HepG2 (cell line): ENCODE measurements around the gene TMEM187. TPM values are rescaled to one million over a fixed set of nuclear protein-coding genes. Genes with fewer than 3 reads are reported as not detected.
A peak's percentile ranks its signal among the peaks of the same experiment; 100 is the strongest.

Experiments used
- FOXA3 ChIP-seq: IDR thresholded peaks from 2 replicates; pipeline ENCODE4 v1.6.1; 2016; ENCODE audit warnings: missing genetic modification reagents, missing compliant biosample characterization
- FOXK1 ChIP-seq: sonication (generic); formaldehyde crosslinking; IDR thresholded peaks from 2 replicates; pipeline ENCODE4 v1.4.0; 2020; ENCODE audit warnings: low read depth, missing genetic modification reagents, borderline replicate concordance
- GATAD1 ChIP-seq: IDR thresholded peaks from 2 replicates; pipeline ENCODE4 v1.6.1; 2016; ENCODE audit warnings: missing genetic modification reagents, missing compliant biosample characterization
- GATAD2A ChIP-seq: IDR thresholded peaks from 2 replicates; pipeline ENCODE4 v1.6.1; 2016
- HDAC2 ChIP-seq: sonication (generic); formaldehyde crosslinking; IDR thresholded peaks from 2 replicates; pipeline ENCODE4 v1.4.0; 2020; ENCODE audit warnings: missing genetic modification reagents
- HNF4A ChIP-seq: sonication (generic); formaldehyde crosslinking; IDR thresholded peaks from 2 replicates; pipeline ENCODE4 v1.4.0; 2020; ENCODE audit warnings: missing genetic modification reagents
- MED1 ChIP-seq: sonication (generic); formaldehyde crosslinking; IDR thresholded peaks from 2 replicates; pipeline ENCODE4 v1.4.0; 2020; ENCODE audit warnings: missing genetic modification reagents
- NCOA2 ChIP-seq: sonication (generic); formaldehyde crosslinking; IDR thresholded peaks from 2 replicates; pipeline ENCODE4 v1.8.0; 2022; ENCODE audit warnings: inconsistent platforms
- POLR2AphosphoS5 ChIP-seq: IDR thresholded peaks from 2 replicates; pipeline ENCODE4 v1.6.1; 2012; ENCODE audit warnings: low read depth, low read length
- PRDM10 ChIP-seq: sonication (generic); formaldehyde crosslinking; IDR thresholded peaks from 2 replicates; pipeline ENCODE4 v1.4.0; 2020; ENCODE audit warnings: low read depth, missing genetic modification reagents
- RBM22 ChIP-seq: fragments of 200-400 bp; formaldehyde crosslinking; optimal IDR thresholded peaks from 2 replicates; pipeline ENCODE3; 2017; ENCODE audit warnings: mild to moderate bottlenecking, low read length, moderate library complexity
- SAP130 ChIP-seq: IDR thresholded peaks from 2 replicates; pipeline ENCODE4 v1.6.1; 2016; ENCODE audit warnings: low read depth
- SKIL ChIP-seq: sonication (generic); formaldehyde crosslinking; IDR thresholded peaks from 2 replicates; pipeline ENCODE4 v1.8.0; 2022; ENCODE audit warnings: missing genetic modification reagents, mild to moderate bottlenecking, moderate library complexity, borderline replicate concordance
- THAP11 ChIP-seq: IDR thresholded peaks from 2 replicates; pipeline ENCODE4 v1.6.1; 2016; ENCODE audit warnings: missing biosample characterization, missing genetic modification reagents
- ZBTB33 ChIP-seq: sonication (generic); formaldehyde crosslinking; IDR thresholded peaks from 2 replicates; pipeline ENCODE4 v1.4.0; 2020; ENCODE audit warnings: missing genetic modification reagents
- ZBTB38 ChIP-seq: sonication (generic); formaldehyde crosslinking; IDR thresholded peaks from 2 replicates; pipeline ENCODE4 v1.5.1; 2020; ENCODE audit warnings: mild to moderate bottlenecking, missing genetic modification reagents
- ZNF121 ChIP-seq: sonication (generic); formaldehyde crosslinking; IDR thresholded peaks from 2 replicates; pipeline ENCODE4 v1.5.0; 2020; ENCODE audit warnings: mild to moderate bottlenecking, missing genetic modification reagents
- ZNF629 ChIP-seq: sonication (generic); formaldehyde crosslinking; conservative IDR thresholded peaks from 2 replicates; pipeline ENCODE4 v1.5.0; 2020; ENCODE audit warnings: missing genetic modification reagents
- polyA plus RNA-seq, 8 experiments: library from polyadenylated mRNA; depleted of rRNA in 3 of 8; stranded (reverse) in 7 of 8; unstranded in 1 of 8; fragments of >200 nt; fragmentation: Illumina TruSeq in 4 of 8; extraction: Trizol in 4 of 8; gene quantifications; 2 replicates each; pipeline versions ENCODE4 v1.2.1 to v1.2.3, GENCODE V29; 2011 to 2016; ENCODE audit warnings: low read depth in 4 of 8, missing spikeins in 1 of 8, mixed read lengths in 1 of 8; ENCODE audit not compliant: insufficient read depth in 1 of 8
- total RNA-seq, 5 experiments: library from RNA; depleted of rRNA; stranded (reverse); fragments of >200 nt; fragmentation: Illumina TruSeq; extraction: Trizol; gene quantifications; 2 replicates each; pipeline ENCODE4 v1.2.3, GENCODE V29; 2016; ENCODE audit warnings: low read depth in 1 of 5

TMEM187 gene
- total and polyA plus RNA-seq, 2 of the 13 experiments (the other 11 are each of a cell fraction or from before 2014, with no cell fraction given), result 2.2 to 6.2 TPM

- peak; percentile 23; the same call in 1 of the 2 replicates for TF ChIP-seq FOXK1 (CRISPR knock-in tag)
- TF ChIP-seq ZBTB33, result peak; percentile 41; the same call in 1 of the 2 replicates
- 0 out of 2 replicates have a peak, but pooled peaks have one; percentile 27 for TF ChIP-seq HDAC2 (CRISPR knock-in tag)
- 0 out of 2 replicates have a peak, but pooled peaks have one; percentile 22 for TF ChIP-seq MED1
- TF ChIP-seq HNF4A (CRISPR knock-in tag), result peak; percentile 37
- TF ChIP-seq SKIL (CRISPR knock-in tag), result no peak
- TF ChIP-seq POLR2AphosphoS5, result 0 out of 2 replicates have a peak, but pooled peaks have one; percentile 13
- peak; percentile 34; the same call in 1 of the 2 replicates for TF ChIP-seq NCOA2 (CRISPR knock-in tag)
- no peak for TF ChIP-seq GATAD1 (CRISPR knock-in tag)
- peak; percentile 64; the same call in 1 of the 2 replicates for TF ChIP-seq ZNF121 (CRISPR knock-in tag)
- TF ChIP-seq RBM22, result peak; percentile 26
- peak; percentile 89 for TF ChIP-seq PRDM10 (CRISPR knock-in tag)
- peak; percentile 24; the same call in 1 of the 2 replicates for TF ChIP-seq FOXA3 (CRISPR knock-in tag)
- no peak for TF ChIP-seq ZBTB38 (CRISPR knock-in tag)
- 0 out of 2 replicates have a peak, but pooled peaks have one; percentile 17 for TF ChIP-seq SAP130 (CRISPR knock-in tag)
- 0 out of 2 replicates have a peak, but pooled peaks have one; percentile 22 for TF ChIP-seq THAP11 (CRISPR knock-in tag)
- TF ChIP-seq GATAD2A (CRISPR knock-in tag), result peak; percentile 71
- no peak for TF ChIP-seq ZNF629
Measured at GRCh38 chrX:154010330-154011087, 38.0 kb downstream of the TMEM187 start (continued).
